22Rv1 (cell line): ENCODE measurements around the gene ODAD4.

Source experiments
- ZFX ChIP-seq: fragments of 450-650 bp; IDR thresholded peaks from 2 replicates; pipeline ENCODE4 v1.6.1; 2017; ENCODE audit warnings: antibody characterized with exemption, borderline replicate concordance
- TF ChIP-seq, protein P1 (sequence below): fragments of 450-650 bp; IDR thresholded peaks from 2 replicates; pipeline ENCODE4 v1.5.1; 2017; ENCODE audit warnings: mild to moderate bottlenecking

DNA sequence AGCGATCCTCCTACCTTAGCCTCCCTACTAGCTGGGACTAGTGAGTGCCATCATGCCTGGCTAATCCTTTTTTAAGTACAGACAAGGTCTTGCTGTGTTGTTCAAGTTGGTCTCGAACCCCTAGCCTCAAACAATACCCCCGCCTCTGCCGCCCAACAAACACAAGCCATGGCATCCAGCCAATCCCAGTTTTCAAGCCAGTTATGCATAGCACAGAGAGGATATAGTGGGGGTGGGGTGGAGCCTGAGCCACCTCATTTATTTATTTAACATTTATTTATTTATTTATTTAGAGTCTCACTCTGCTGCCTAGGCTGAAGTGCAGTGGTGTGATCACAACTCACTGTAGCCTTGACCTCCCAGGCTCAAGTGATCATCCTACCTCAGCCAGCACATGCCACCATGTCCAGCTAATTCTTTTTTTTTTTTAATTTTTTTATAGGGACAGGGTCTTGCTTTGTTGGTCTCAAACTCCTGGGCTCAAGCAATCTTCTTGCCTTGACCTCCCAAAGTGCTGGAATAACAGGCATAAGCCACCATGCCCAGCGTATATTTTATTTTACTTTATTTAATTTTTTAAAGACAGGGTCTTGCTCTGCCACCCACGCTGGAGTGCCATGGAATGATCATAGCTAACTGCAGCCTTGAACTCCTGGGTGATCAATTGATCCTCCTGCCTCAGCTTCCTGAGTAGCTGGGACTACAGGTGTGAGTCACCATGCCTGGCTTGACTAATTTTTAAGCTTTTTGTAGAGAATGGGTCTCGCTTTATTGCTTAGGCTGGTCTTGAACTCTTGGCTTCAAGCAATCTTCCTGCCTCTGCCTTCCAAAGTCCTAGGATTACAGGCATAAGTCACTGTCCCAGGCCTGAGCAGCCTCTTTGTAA, 39.0 kb upstream of the ODAD4 start:
- TF ChIP-seq, protein P1, sequence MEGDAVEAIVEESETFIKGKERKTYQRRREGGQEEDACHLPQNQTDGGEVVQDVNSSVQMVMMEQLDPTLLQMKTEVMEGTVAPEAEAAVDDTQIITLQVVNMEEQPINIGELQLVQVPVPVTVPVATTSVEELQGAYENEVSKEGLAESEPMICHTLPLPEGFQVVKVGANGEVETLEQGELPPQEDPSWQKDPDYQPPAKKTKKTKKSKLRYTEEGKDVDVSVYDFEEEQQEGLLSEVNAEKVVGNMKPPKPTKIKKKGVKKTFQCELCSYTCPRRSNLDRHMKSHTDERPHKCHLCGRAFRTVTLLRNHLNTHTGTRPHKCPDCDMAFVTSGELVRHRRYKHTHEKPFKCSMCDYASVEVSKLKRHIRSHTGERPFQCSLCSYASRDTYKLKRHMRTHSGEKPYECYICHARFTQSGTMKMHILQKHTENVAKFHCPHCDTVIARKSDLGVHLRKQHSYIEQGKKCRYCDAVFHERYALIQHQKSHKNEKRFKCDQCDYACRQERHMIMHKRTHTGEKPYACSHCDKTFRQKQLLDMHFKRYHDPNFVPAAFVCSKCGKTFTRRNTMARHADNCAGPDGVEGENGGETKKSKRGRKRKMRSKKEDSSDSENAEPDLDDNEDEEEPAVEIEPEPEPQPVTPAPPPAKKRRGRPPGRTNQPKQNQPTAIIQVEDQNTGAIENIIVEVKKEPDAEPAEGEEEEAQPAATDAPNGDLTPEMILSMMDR = no peak
- no peak for TF ChIP-seq ZFX
